PC-9 (cell line): ENCODE results near the gene SMIM1.

Experiments used
- CTCF ChIP-seq: fragments of 200-600 bp; sonication (generic); conservative IDR thresholded peaks from 2 replicates; pipeline ENCODE4 v1.6.1; 2017; ENCODE audit warnings: mixed run types, antibody characterized with exemption, mild to moderate bottlenecking, moderate library complexity
- EZH2 ChIP-seq: fragments of 200-600 bp; sonication (generic); IDR thresholded peaks from 2 replicates; pipeline ENCODE4 v1.8.0; 2017; ENCODE audit warnings: antibody characterized with exemption, low read depth

- TF ChIP-seq CTCF (no peak), EZH2 (no peak)
Measured at GRCh38 chr1:3820316-3820715, 47.8 kb downstream of the SMIM1 start.
